HG03095 (cell line): Measurements from ENCODE around the gene LY6G5B.

Source experiments
- ATAC-seq: cut with Tn5 transposase; IDR thresholded peaks from one replicate; pipeline ENCODE4 v1.9.1; 2021; ENCODE audit warnings: moderate library complexity; ENCODE audit not compliant: unreplicated experiment

The LY6G5B gene

GRCh38 chr6:31669676-31670075 lies at the start of gene LY6G5B:
Gene LY6G5B, plus strand, starts transcription at chr6:31669976. Its CDS starts 975 bp downstream, at chr6:31670951.
- no peak for ATAC-seq

- peak; percentile 26 for ATAC-seq
These were observed 49.0 kb upstream of the LY6G5B start, which contains the start of gene PRRC2A for GRCh38 chr6:31620586-31621319. Gene PRRC2A, plus strand, starts transcription at chr6:31620715. Its CDS starts 2,075 bp downstream, at chr6:31622790.

GRCh38 chr6:31621320-31621939 lies 48.3 kb upstream of the LY6G5B start:
- ATAC-seq, result no peak

- no peak for ATAC-seq
These were observed 47.8 kb upstream of the LY6G5B start for GRCh38 chr6:31621991-31622390.

GRCh38 chr6:31622684-31623091 lies 47.1 kb upstream of the LY6G5B start:
- no peak for ATAC-seq

- no peak for ATAC-seq
These were observed 45.7 kb upstream of the LY6G5B start for GRCh38 chr6:31624070-31624469.

- ATAC-seq, result no peak
These were observed 42.8 kb upstream of the LY6G5B start for GRCh38 chr6:31626952-31627351.

GRCh38 chr6:31627690-31628287 lies 42.0 kb upstream of the LY6G5B start:
- ATAC-seq, result no peak

GRCh38 chr6:31629014-31629413 lies 40.8 kb upstream of the LY6G5B start:
- ATAC-seq, result no peak

- no peak for ATAC-seq
These were observed 39.4 kb upstream of the LY6G5B start for GRCh38 chr6:31630177-31630934.

- ATAC-seq, result no peak
These were observed 38.6 kb upstream of the LY6G5B start for GRCh38 chr6:31631209-31631608.

GRCh38 chr6:31631681-31632278 lies 38.0 kb upstream of the LY6G5B start:
- ATAC-seq, result no peak

- ATAC-seq, result no peak
These were observed 37.4 kb upstream of the LY6G5B start for GRCh38 chr6:31632279-31632946.

- ATAC-seq, result no peak
These were observed 36.3 kb upstream of the LY6G5B start for GRCh38 chr6:31633447-31633846.

GRCh38 chr6:31634131-31634530 lies 35.6 kb upstream of the LY6G5B start:
- no peak for ATAC-seq

GRCh38 chr6:31634969-31635575 lies 34.7 kb upstream of the LY6G5B start:
- no peak for ATAC-seq

GRCh38 chr6:31636698-31637596 lies 32.8 kb upstream of the LY6G5B start:
- ATAC-seq, result no peak

- ATAC-seq, result no peak
These were observed 30.7 kb upstream of the LY6G5B start for GRCh38 chr6:31639043-31639442.

- no peak for ATAC-seq
These were observed 30.3 kb upstream of the LY6G5B start for GRCh38 chr6:31639449-31639861.
